AG09319 (cell line): ENCODE measurements around the gene ADGRG1.

ENCODE experiments used
- DNase-seq: peaks from one replicate; pipeline ENCODE4 v3.0.0-alpha.2; 2010; ENCODE audit warnings: low read depth; ENCODE audit errors: extremely low read depth
- CTCF ChIP-seq: IDR thresholded peaks from 2 replicates; pipeline ENCODE4 v1.5.1; 2011; ENCODE audit warnings: low read depth, mild to moderate bottlenecking, inconsistent platforms, low read length, moderate library complexity

The ADGRG1 gene

GRCh38 chr16:57684626-57685358 lies 56.4 kb downstream of the ADGRG1 start:
- TF ChIP-seq CTCF = no peak
- no peak for DNase-seq

GRCh38 chr16:57685633-57686032 lies 57.2 kb downstream of the ADGRG1 start:
- TF ChIP-seq CTCF = no peak
- DNase-seq = no peak

- TF ChIP-seq CTCF = no peak
- DNase-seq = no peak
Measured at GRCh38 chr16:57686577-57686976, 58.1 kb downstream of the ADGRG1 start.

- no peak for DNase-seq
- TF ChIP-seq CTCF = no peak
Measured at GRCh38 chr16:57687363-57687929, 59.0 kb downstream of the ADGRG1 start.

- DNase-seq = no peak
- no peak for TF ChIP-seq CTCF
Measured at GRCh38 chr16:57688487-57688986, 60.1 kb downstream of the ADGRG1 start.

- TF ChIP-seq CTCF = no peak
- DNase-seq = no peak
Measured at GRCh38 chr16:57688987-57689761, 60.7 kb downstream of the ADGRG1 start.
